ENCODE results near the gene DDX39A.

DNA sequence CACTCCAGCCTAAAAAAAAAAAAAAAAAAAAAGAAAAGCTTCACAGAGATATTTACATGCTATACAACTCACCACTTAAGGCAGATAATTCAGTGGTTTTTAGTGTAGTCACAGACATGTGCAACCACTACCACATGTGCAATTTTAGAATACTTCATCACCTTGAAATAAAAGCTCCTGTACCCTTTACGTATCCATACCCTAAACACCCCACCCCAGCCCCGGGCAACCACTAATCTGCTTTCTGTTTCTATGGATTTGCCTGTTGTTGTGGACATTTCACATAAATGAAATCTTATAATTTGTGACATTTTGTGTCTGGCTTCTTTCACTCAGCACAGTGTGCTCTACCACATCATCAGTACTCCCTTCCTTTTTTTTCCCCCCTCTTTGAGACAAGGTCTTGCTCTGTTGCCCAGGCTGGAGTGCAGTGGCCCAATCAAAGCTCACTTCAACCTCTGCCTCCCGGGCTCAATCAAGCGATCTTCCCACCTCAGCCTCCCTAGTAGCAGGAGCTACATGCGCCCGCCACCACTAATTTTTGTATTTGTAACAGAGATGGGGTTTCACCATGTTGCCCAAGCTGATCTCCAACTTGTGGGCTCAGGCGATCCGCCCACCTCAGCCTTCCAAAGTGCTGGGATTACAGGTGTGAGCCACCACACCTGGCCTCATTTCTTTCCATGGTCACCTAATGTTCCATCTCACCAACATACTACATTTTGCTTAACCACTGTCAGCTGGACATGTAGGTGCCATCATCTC is 4.0 kb downstream of the DDX39A start:
- TF ChIP-seq, protein P1, sequence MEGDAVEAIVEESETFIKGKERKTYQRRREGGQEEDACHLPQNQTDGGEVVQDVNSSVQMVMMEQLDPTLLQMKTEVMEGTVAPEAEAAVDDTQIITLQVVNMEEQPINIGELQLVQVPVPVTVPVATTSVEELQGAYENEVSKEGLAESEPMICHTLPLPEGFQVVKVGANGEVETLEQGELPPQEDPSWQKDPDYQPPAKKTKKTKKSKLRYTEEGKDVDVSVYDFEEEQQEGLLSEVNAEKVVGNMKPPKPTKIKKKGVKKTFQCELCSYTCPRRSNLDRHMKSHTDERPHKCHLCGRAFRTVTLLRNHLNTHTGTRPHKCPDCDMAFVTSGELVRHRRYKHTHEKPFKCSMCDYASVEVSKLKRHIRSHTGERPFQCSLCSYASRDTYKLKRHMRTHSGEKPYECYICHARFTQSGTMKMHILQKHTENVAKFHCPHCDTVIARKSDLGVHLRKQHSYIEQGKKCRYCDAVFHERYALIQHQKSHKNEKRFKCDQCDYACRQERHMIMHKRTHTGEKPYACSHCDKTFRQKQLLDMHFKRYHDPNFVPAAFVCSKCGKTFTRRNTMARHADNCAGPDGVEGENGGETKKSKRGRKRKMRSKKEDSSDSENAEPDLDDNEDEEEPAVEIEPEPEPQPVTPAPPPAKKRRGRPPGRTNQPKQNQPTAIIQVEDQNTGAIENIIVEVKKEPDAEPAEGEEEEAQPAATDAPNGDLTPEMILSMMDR (IDR thresholded peaks at IDR 0.05; ENCODE audit: low read length): no peak
- TF ChIP-seq EZH2 (IDR thresholded peaks at IDR 0.05; ENCODE audit: borderline replicate concordance, low read length): no peak
